Right lung (tissue), 10 donors: Measurements from ENCODE around the gene CPT1B. TPM values are rescaled to one million over a fixed set of nuclear protein-coding genes. Genes with fewer than 3 reads are reported as not detected.
"Not testable (repeated sequence)": the region's sequence is repeated elsewhere in the genome, so short reads cannot be mapped to it uniquely, and the experiment has no call there.

Source experiments
- DNase-seq, 2 donors: peaks; one replicate each; pipeline ENCODE4 v3.0.0-alpha.2; 2013
- long read RNA-seq, 8 donors: transcript quantifications; one replicate each; lab custom pipeline, GENCODE V29; 2026
- polyA plus RNA-seq, 5 donors: library from polyadenylated mRNA; unstranded; fragments of 120-200 nt; gene quantifications; one replicate each; pipeline versions ENCODE4 v1.2.1 to v1.2.3, GENCODE V29; 2013; ENCODE audit warnings: inconsistent platforms in 1 of 5, low replicate concordance in 1 of 5; ENCODE audit not compliant: insufficient read length in 5 of 5, insufficient read depth in 1 of 5

The CPT1B gene
- 10 to 100 TPM in 4 of 5 donors, 1 to 10 TPM in 1; 8.8 to 12.4 (median 12.1) TPM for polyA plus RNA-seq
- long read RNA-seq, donor 1, result 0 reads
- long read RNA-seq, donor 2, result 0 reads
- long read RNA-seq, donor 3, result 0 reads
- long read RNA-seq, donor 4, partial matches to known transcripts, result 0 of 1 reads
- long read RNA-seq, donor 4, other reads (novel, unspliced or antisense), result 0 of 1 reads
- long read RNA-seq, donor 5, result 0 reads
- long read RNA-seq, donor 6, partial matches to known transcripts, result 0 of 1 reads
- long read RNA-seq, donor 6, other reads (novel, unspliced or antisense), result 0 of 1 reads
- long read RNA-seq, donor 7, partial matches to known transcripts, result 0 of 2 reads
- long read RNA-seq, donor 7, other reads (novel, unspliced or antisense), result 0 of 2 reads
- long read RNA-seq, donor 8, result 0 reads

GRCh38 chr22:50577987-50578775 lies at the start of gene CPT1B:
TSS of gene CPT1B (minus strand) at chr22:50578427. CDS start at chr22:50577915, 512 bp downstream.
- DNase-seq, result no peak

- no peak for DNase-seq
Measured at GRCh38 chr22:50626850-50627641, 48.8 kb upstream of the CPT1B start.

- DNase-seq, result no peak
Measured at GRCh38 chr22:50626314-50626849, 48.2 kb upstream of the CPT1B start.

GRCh38 chr22:50625568-50626313 lies 47.5 kb upstream of the CPT1B start:
- no peak for DNase-seq

GRCh38 chr22:50625131-50625567 lies 46.9 kb upstream of the CPT1B start:
- no peak for DNase-seq

- no peak for DNase-seq
Measured at GRCh38 chr22:50624347-50625130, 46.3 kb upstream of the CPT1B start.

GRCh38 chr22:50622723-50623327 lies 44.6 kb upstream of the CPT1B start:
- DNase-seq, result no peak

GRCh38 chr22:50621948-50622722 lies 43.9 kb upstream of the CPT1B start:
- no peak for DNase-seq

- DNase-seq, result no peak
Measured at GRCh38 chr22:50621356-50621880, 43.2 kb upstream of the CPT1B start.

- DNase-seq, result peak in 1 of 2 donors; percentile 73
Measured at GRCh38 chr22:50620593-50621355, 42.5 kb upstream of the CPT1B start.

GRCh38 chr22:50614296-50614695 lies 36.1 kb upstream of the CPT1B start:
- DNase-seq, result not testable (repeated sequence)

- no peak for DNase-seq
Measured at GRCh38 chr22:50613291-50613981, 35.2 kb upstream of the CPT1B start.

GRCh38 chr22:50612528-50613221 lies 34.4 kb upstream of the CPT1B start:
- DNase-seq, result no peak

- DNase-seq, result no peak
Measured at GRCh38 chr22:50612168-50612527, 33.9 kb upstream of the CPT1B start.

GRCh38 chr22:50611341-50612060 lies 33.3 kb upstream of the CPT1B start:
- no peak for DNase-seq

GRCh38 chr22:50610581-50610980 lies 32.4 kb upstream of the CPT1B start:
- DNase-seq, result no peak
